Activated naive CD4-positive, alpha-beta T cell treated with anti-CD3 and anti-CD28 coated beads, Interleukin-2, amount 50 U/mL, for 24 hours (primary cell): ENCODE measurements around the gene STK32B.

Experiments used
- H3K27ac Mint-ChIP-seq: one replicate; pipeline ENCODE4 v1.8.0; 2021; ENCODE audit warnings: mild to moderate bottlenecking, mixed read lengths
- H3K27me3 Mint-ChIP-seq: one replicate; pipeline ENCODE4 v1.8.0; 2021; ENCODE audit warnings: mixed read lengths
- H3K36me3 Mint-ChIP-seq: one replicate; pipeline ENCODE4 v1.8.0; 2021; ENCODE audit warnings: mixed read lengths
- H3K4me1 Mint-ChIP-seq: one replicate; pipeline ENCODE4 v1.8.0; 2021; ENCODE audit warnings: mixed read lengths
- H3K4me3 Mint-ChIP-seq: one replicate; pipeline ENCODE4 v1.8.0; 2021; ENCODE audit warnings: mild to moderate bottlenecking, mixed read lengths
- H3K9me3 Mint-ChIP-seq: one replicate; pipeline ENCODE4 v1.8.0; 2021; ENCODE audit warnings: mixed read lengths

STK32B gene

DNA sequence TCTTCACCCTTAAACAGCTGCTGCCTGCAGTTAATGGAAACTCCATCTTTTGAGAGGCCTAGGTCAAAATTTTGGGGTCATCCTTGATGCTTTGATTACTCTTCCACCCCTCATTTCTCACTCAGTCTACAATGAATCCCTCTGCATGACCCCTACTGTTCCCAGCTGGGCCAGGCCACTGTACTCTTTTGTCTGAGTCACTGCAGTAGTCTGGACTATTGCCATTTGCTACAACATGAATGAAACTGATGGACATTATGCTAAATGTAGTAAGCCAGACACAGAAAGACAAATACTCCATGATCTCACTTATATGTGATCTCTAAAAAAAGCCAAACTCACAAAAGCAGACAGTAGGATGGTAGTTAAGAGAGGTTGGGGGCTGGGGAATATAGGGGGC lies 28.3 kb downstream of the STK32B start:
- Mint-ChIP-seq H3K36me3 (peaks cover 5% of the 10 kb centered on the region), H3K4me3 (no peak overlapping the region), H3K4me1 (no peaks in the 10 kb centered on the region), H3K27me3 (peaks cover 5% of the 10 kb centered on the region), H3K27ac (no peak overlapping the region), H3K9me3 (peaks cover 13% of the 10 kb centered on the region)

DNA sequence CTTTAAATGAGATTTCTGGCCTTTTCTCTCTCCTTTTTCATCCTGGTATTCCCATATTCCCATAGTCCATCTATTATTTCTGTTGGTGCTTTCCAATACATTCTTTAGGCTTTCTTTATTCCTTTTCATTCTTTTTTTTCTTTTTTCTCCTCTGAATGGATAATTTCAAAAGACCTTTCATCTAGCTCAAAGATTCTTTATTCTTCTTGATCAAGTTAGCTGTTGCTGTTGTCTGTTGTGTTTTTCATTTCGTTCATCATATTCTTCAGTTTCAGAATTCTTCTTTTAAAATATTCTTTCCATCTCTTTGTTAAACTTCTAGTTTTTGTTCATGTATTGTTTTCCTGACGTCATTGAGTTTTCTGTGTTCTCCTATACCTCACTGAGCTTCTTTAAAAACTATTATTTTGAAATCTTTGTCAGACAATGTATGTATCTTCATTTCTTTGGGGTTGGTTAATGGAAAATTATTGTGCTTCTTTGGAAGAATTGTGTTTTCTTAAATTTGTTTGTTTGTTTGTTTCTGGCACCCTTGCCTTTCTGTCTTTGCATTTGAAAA lies 30.2 kb downstream of the STK32B start:
- Mint-ChIP-seq H3K4me3 (no peak overlapping the region), H3K27me3 (peaks cover 8% of the 10 kb centered on the region), H3K9me3 (peaks cover 24% of the 10 kb centered on the region), H3K4me1 (no peaks in the 10 kb centered on the region), H3K27ac (no peak overlapping the region), H3K36me3 (peaks cover 6% of the 10 kb centered on the region)

DNA sequence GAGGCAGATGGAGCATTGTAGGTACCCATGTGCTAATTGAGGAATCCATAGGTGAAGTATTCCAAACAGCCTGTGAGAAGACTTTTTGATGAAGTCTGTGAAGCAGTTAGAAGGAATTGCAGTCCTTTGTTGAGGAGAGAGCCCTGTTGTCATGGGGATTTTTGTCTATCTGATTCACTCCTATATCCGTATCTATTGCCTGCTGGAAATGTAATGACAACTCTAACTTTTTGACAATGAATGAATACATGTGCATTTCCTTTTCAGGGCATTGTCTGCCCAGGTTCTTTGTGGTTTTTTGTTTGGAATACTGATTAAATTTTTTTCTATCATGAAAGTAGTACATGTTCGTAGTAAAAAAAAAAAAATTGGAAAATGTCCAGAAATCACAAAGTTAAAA lies 31.1 kb downstream of the STK32B start:
- Mint-ChIP-seq H3K4me3 (no peak overlapping the region), H3K27ac (no peak overlapping the region), H3K4me1 (no peaks in the 10 kb centered on the region), H3K9me3 (peaks cover 27% of the 10 kb centered on the region), H3K27me3 (peaks cover 7% of the 10 kb centered on the region), H3K36me3 (peaks cover 6% of the 10 kb centered on the region)

DNA sequence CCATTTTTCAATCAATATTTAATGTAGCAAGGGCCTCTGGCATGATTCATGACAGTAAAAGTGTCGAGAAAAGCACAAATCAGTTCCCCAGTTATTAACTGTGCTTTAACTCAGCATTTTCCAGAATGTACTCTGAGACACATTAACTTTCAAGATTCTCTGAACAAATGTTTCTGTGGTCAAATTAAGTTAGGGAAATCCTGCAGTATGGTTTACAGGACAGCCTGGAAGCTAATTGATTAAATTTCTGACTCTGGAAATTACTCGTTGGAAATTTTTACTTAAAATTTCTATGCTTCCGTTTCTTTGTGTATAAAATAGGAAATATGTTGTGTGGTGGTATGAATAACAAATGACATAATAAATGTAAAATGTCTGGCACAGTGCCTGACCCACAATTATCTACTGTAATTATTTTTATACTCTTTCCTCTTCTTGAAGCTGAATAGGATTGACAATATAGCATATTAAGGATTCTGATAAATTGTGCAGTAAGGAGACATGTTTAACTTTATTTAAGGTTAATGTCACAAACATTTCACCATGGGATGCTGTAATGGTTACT lies 33.7 kb downstream of the STK32B start:
- H3K4me3 Mint-ChIP-seq: no peak overlapping the region
- H3K36me3 Mint-ChIP-seq: peaks cover 6% of the 10 kb centered on the region
- peaks cover 27% of the 10 kb centered on the region for H3K9me3 Mint-ChIP-seq
- H3K4me1 Mint-ChIP-seq: no peaks in the 10 kb centered on the region
- H3K27me3 Mint-ChIP-seq: peaks cover 6% of the 10 kb centered on the region
- no peak overlapping the region for H3K27ac Mint-ChIP-seq

DNA sequence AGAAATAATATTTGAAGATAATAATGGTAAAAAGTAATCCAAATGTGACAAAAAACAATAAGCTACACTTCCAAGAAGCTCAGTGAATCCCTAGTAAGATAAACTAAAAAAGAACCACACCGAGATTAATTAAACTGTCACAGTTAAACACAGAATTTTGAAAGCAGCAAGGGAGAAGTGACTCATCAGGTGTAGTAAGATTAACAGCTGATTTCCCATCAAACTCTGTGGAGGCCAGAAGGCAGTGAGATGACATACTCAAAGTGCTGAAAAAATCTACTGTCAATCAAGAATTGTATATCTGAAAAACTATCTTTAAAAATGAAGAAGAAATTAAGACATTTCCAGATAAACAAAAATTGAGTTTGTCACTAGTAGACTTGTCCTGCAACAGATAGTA lies 35.3 kb downstream of the STK32B start:
- Mint-ChIP-seq H3K27ac (no peak overlapping the region), H3K4me3 (no peak overlapping the region), H3K27me3 (peaks cover 4% of the 10 kb centered on the region), H3K36me3 (peaks cover 4% of the 10 kb centered on the region), H3K4me1 (no peaks in the 10 kb centered on the region), H3K9me3 (peaks cover 21% of the 10 kb centered on the region)

DNA sequence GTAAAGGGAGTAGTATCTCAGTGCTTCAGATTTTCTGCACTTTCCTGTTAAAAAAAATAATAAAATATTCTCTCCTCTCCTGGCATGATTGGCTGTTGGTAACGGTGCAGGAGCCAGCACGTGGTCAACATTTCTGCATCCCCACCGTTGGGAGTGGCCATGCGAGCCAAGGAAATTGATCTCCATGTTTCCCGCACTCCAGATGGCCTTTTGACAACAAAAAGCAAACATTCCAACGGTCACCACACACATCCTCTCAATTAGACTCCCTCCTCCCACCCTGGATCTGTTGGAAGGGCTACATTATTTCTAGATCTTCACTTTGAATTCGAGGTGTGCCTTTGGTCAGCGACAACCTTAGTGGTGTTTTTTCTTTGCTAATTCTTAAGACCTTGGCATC lies 45.0 kb downstream of the STK32B start:
- peaks cover 6% of the 10 kb centered on the region for H3K9me3 Mint-ChIP-seq
- H3K4me1 Mint-ChIP-seq: no peaks in the 10 kb centered on the region
- no peak overlapping the region for H3K27ac Mint-ChIP-seq
- H3K4me3 Mint-ChIP-seq: no peak overlapping the region
- no peaks in the 10 kb centered on the region for H3K36me3 Mint-ChIP-seq
- no peaks in the 10 kb centered on the region for H3K27me3 Mint-ChIP-seq

DNA sequence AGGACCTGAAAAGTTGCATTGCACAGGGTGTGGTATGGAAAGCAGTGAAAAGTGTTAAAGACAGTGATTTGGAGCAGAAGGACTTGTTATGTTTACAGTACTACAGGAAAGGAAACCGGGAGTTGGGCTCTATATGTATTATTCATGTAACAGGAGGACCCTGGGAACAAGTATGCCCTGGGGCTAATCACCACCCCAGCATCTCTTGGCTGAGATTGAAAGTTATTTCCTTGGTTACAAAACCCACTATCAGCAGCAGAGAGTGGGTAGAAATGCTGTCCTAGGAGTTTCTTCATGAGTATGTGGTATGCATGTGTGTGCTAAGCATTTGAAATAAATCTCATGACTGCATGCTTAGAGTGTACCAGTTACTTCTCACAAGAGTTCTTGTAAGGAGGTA lies 46.9 kb downstream of the STK32B start:
- Mint-ChIP-seq H3K4me1 (no peaks in the 10 kb centered on the region), H3K9me3 (peaks cover 6% of the 10 kb centered on the region), H3K4me3 (no peak overlapping the region), H3K27ac (no peak overlapping the region), H3K36me3 (no peaks in the 10 kb centered on the region), H3K27me3 (no peaks in the 10 kb centered on the region)

DNA sequence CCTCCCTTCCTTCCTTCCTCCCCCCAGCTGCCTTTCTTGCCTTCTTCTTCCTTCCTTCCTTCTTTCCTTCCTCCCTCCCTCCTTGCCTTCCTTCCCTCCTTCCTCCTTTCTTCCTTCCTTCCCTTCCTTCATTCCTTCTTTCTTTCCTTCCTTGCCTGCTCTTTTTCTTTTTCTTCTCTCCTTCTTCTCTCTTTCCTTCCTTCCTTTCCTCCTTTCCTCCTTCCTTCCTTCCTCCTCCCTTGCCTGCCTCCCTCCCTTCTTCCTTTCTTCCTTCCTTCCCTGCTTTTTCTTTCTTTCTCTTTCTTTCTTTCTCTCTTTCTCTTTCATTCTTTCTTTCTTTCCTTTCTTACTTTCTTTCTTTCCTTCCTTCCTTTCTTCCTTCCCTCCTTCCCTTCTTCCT lies 49.1 kb downstream of the STK32B start:
- Mint-ChIP-seq H3K27ac (no peak overlapping the region), H3K4me3 (no peak overlapping the region), H3K4me1 (no peaks in the 10 kb centered on the region), H3K27me3 (no peaks in the 10 kb centered on the region), H3K9me3 (peaks cover 6% of the 10 kb centered on the region), H3K36me3 (no peaks in the 10 kb centered on the region)

DNA sequence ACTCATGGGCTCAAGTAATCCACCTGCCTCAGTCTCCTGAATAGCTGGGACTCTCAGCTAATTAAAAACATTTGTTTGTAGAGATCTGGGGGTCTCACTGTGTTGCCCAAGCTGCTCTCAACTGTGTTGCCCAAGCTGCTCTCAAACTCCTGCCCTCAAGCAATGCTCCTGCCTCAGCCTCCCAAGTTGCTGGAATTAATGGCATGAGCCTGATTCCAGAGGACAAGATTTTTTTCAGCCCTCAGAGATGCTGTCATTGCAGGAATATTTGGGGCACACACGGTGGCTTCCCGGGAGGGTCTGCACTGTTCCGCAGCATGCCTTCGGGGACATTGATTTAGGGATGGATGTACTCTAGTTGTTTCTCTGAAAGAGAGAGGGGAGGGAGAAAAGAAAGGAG lies 49.7 kb downstream of the STK32B start:
- peaks cover 6% of the 10 kb centered on the region for H3K9me3 Mint-ChIP-seq
- H3K27ac Mint-ChIP-seq: no peak overlapping the region
- H3K27me3 Mint-ChIP-seq: no peaks in the 10 kb centered on the region
- H3K36me3 Mint-ChIP-seq: no peaks in the 10 kb centered on the region
- no peak overlapping the region for H3K4me3 Mint-ChIP-seq
- H3K4me1 Mint-ChIP-seq: no peaks in the 10 kb centered on the region

DNA sequence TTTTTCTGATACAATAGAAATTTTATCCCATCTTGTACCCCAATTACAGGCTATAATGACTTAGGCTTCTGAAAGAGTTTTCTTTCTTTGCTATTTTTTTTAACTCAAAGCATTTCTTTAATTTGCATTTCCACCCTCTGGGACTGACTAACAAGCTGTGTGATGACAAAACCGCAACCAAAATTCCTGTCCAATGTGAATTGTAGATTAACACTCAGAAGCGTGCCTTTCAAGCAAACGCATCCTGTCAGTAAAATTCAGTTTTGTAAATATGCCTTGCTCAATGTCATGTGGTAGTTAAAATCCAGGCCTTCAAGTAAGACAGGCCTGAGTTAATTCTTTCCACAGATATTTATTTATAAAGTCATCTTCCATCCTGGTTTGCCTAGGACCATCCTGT lies 50.3 kb downstream of the STK32B start:
- H3K27ac Mint-ChIP-seq: no peak overlapping the region
- H3K4me1 Mint-ChIP-seq: no peaks in the 10 kb centered on the region
- H3K4me3 Mint-ChIP-seq: no peak overlapping the region
- peaks cover 1% of the 10 kb centered on the region for H3K9me3 Mint-ChIP-seq
- peaks cover under 1% of the 10 kb centered on the region for H3K27me3 Mint-ChIP-seq
- H3K36me3 Mint-ChIP-seq: no peaks in the 10 kb centered on the region

DNA sequence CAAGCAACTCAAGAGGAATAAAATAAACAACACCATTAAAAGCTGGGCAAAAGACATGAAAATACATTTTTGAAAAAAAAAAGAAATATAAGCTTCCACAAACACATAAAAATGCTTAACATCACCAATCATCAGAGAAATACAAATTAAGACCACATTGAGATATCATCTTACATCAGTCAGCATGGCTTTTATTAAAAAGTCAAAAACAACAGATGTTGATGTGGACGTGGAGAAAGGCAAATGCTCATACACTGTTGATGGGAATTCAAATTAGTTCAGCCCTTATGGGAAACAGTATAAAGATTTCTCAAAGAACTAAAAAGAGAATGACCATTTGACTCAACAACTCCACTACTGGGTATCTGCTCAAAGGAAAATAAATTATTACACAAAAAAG lies 59.6 kb downstream of the STK32B start:
- Mint-ChIP-seq H3K4me3 (no peak overlapping the region), H3K9me3 (no peaks in the 10 kb centered on the region), H3K27me3 (peaks cover 10% of the 10 kb centered on the region), H3K27ac (no peak overlapping the region), H3K36me3 (no peaks in the 10 kb centered on the region), H3K4me1 (no peaks in the 10 kb centered on the region)

DNA sequence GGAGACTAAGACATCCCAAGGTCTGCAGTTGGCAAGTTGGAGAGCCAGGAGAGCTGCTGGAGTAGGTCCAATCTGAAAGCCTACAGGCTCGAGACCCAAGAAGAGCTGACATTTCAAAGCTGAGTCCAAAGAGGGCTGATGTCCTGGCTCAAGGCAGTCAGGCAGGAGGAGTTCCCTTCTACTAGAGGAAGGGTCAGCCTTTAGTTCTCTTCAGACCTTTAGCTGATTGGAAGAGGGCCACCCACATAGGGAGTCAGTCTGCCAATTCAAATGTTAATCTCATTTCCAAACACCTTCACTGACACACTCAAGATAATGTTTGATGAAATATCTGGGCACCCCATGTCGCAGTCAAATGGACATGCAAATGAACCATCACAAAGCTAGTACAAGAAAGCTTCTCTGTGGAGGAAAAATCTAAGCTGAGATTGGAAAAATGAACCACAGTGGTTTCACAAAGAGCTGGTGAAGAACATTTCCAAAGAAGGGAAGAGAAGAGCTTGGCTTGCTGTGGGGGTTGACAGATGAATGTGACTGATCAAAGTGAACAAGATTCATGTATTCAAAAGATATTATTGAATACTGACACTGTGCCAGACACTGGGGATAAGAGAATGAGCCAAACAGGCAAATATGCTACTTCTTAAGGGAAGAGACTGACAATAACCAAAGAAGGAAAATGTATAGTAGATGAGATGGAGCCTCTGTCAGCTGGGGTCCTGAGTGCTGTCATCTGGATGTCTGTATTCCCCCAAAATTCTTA lies 61.2 kb downstream of the STK32B start:
- Mint-ChIP-seq H3K36me3 (no peaks in the 10 kb centered on the region), H3K27ac (no peak overlapping the region), H3K4me3 (no peak overlapping the region), H3K4me1 (no peaks in the 10 kb centered on the region), H3K9me3 (no peaks in the 10 kb centered on the region), H3K27me3 (peaks cover 7% of the 10 kb centered on the region)

DNA sequence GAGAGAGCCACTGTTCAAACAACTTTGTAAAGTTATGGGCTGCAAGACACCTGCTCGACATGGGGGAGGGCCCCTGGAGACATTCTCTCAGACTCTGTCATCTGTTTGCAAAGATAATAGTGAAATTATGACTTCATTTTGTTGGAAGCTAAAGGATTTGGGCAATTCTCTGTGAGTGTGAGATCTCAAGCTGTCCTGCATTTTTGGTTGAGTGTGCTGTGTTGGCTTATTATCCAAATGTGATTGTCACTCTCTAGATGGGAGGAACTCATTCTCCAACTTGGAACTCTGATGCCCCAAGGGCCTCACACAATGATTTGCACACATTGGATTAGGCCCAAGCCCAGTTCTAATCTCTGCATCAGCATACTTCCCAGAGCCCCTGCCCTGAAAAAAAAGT lies 63.7 kb downstream of the STK32B start:
- no peaks in the 10 kb centered on the region for H3K4me1 Mint-ChIP-seq
- no peaks in the 10 kb centered on the region for H3K36me3 Mint-ChIP-seq
- no peaks in the 10 kb centered on the region for H3K9me3 Mint-ChIP-seq
- H3K27ac Mint-ChIP-seq: no peak overlapping the region
- H3K4me3 Mint-ChIP-seq: no peak overlapping the region
- peaks cover 2% of the 10 kb centered on the region for H3K27me3 Mint-ChIP-seq

DNA sequence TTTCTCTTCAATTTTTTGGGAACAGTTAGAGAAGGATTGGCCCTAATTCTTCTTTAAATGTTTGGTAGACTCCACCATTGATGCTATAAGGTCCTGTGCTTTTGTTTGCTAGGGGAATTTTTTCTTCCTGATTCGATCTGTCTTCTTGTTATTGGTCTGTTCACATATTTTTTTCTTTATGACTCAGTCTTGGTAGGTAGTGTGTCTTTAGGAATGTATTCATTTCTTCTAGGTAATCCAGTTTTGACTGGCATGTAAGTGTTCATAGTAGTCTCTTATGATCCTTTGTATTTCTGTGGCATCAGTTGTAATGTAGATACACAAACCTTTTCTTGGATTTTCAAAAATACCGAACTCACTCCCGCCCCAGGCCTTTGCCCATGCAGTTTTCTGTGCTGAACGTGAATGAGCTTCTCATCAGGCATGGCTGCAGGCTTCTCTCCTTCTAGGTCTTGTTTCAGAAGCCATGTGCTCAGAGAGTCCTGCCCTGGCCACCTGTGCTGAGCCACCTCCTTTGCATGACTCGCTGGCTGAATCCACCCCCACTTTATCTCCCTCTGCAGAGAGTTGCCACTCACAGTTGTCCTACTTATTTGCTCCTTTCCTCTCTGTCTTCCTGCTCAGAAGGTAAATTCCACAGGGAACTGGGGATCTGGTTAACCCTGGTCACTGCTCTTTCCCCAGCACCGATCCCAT lies 67.0 kb downstream of the STK32B start:
- Mint-ChIP-seq H3K27ac (no peak overlapping the region), H3K36me3 (no peaks in the 10 kb centered on the region), H3K4me1 (no peaks in the 10 kb centered on the region)

DNA sequence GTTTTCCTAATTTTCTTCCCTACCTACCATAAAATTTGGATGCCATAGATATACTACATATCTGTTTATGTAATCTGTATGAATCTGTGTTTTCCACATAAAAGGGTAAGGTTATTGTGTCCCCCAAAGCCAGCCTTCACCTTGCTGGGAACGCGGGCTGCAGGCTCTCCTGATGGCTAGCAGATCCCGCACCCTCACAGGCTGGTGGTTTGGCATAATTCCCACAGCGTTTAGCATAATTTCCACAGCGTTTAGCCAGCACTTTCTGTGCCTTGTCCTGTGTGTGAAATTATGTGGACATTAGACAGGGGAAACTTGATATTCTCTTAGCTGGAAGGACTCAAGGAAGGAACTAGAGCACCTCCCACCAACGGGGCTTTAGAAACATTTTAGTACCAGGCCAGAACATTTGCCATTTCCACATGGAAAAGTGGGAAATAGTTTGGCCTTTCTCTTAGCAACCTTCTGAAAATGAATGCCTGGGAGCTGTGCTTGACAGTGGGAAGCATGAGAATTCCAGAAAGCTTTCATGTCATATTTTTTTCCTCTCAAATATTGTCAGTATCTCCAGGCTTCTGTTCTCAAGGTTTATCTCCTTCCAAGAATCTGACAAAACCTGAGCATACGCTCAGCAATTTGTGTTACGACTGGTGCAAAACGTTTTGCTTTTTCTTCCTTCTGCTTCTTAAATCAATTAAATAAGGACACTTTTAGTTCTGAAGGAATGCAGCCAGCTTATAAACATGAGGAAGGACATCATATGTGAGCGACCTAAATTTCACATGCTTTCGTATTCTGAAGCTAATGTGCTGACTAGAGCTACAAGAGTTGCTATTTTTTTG lies 67.9 kb downstream of the STK32B start:
- Mint-ChIP-seq H3K27me3 (no peaks in the 10 kb centered on the region), H3K27ac (no peak overlapping the region), H3K9me3 (no peaks in the 10 kb centered on the region), H3K4me1 (no peaks in the 10 kb centered on the region), H3K4me3 (no peak overlapping the region), H3K36me3 (no peaks in the 10 kb centered on the region)

More for the DNA sequence above, 67.0 kb downstream of the STK32B start:
- no peaks in the 10 kb centered on the region for H3K9me3 Mint-ChIP-seq
- H3K4me3 Mint-ChIP-seq: no peak overlapping the region
- no peaks in the 10 kb centered on the region for H3K27me3 Mint-ChIP-seq
